ENCODE results near the gene WWOX. TPM values are rescaled to one million over a fixed set of nuclear protein-coding genes. Genes with fewer than 3 reads are reported as not detected.

The WWOX gene
- total and polyA plus RNA-seq, 2 of the 13 experiments (the other 11 are each of a cell fraction or from before 2014, with no cell fraction given) = 9.1 to 37.4 TPM

- TF ChIP-seq, protein P1, sequence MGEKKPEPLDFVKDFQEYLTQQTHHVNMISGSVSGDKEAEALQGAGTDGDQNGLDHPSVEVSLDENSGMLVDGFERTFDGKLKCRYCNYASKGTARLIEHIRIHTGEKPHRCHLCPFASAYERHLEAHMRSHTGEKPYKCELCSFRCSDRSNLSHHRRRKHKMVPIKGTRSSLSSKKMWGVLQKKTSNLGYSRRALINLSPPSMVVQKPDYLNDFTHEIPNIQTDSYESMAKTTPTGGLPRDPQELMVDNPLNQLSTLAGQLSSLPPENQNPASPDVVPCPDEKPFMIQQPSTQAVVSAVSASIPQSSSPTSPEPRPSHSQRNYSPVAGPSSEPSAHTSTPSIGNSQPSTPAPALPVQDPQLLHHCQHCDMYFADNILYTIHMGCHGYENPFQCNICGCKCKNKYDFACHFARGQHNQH (CRISPR knock-in tag; IDR thresholded peaks at IDR 0.05) = 0 out of 2 replicates have a peak, but pooled peaks have one; percentile 32
- TF ChIP-seq ZBTB20 (CRISPR knock-in tag; IDR thresholded peaks at IDR 0.05; ENCODE audit: borderline replicate concordance, low read depth) (no peak), FOSL2 (CRISPR knock-in tag; IDR thresholded peaks at IDR 0.05) (peak; percentile 67), KAT8 (CRISPR knock-in tag; IDR thresholded peaks at IDR 0.05) (peak; percentile 65), MEIS1 (CRISPR knock-in tag; IDR thresholded peaks at IDR 0.05; ENCODE audit: borderline replicate concordance) (no peak), DNMT3B (CRISPR knock-in tag; conservative IDR thresholded peaks at IDR 0.05) (peak; percentile 76; the same call in 1 of the 2 replicates), ATRX (CRISPR knock-in tag; IDR thresholded peaks at IDR 0.05; ENCODE audit: borderline replicate concordance) (no peak), SRSF1 (optimal IDR thresholded peaks at IDR 0.05; ENCODE audit: low read depth, low read length) (no peak), SALL2 (CRISPR knock-in tag; IDR thresholded peaks at IDR 0.05) (no peak), SRF (IDR thresholded peaks at IDR 0.05; ENCODE audit: low read depth, low read length) (no peak), ZNF292 (CRISPR knock-in tag; IDR thresholded peaks at IDR 0.05; ENCODE audit: borderline replicate concordance, low read depth) (no peak), DZIP1 (CRISPR knock-in tag; IDR thresholded peaks at IDR 0.05) (no peak), ZNF512 (CRISPR knock-in tag; IDR thresholded peaks at IDR 0.05) (no peak), GATAD2A (CRISPR knock-in tag; IDR thresholded peaks at IDR 0.05) (peak; percentile 93)
- TF ChIP-seq, protein P2, sequence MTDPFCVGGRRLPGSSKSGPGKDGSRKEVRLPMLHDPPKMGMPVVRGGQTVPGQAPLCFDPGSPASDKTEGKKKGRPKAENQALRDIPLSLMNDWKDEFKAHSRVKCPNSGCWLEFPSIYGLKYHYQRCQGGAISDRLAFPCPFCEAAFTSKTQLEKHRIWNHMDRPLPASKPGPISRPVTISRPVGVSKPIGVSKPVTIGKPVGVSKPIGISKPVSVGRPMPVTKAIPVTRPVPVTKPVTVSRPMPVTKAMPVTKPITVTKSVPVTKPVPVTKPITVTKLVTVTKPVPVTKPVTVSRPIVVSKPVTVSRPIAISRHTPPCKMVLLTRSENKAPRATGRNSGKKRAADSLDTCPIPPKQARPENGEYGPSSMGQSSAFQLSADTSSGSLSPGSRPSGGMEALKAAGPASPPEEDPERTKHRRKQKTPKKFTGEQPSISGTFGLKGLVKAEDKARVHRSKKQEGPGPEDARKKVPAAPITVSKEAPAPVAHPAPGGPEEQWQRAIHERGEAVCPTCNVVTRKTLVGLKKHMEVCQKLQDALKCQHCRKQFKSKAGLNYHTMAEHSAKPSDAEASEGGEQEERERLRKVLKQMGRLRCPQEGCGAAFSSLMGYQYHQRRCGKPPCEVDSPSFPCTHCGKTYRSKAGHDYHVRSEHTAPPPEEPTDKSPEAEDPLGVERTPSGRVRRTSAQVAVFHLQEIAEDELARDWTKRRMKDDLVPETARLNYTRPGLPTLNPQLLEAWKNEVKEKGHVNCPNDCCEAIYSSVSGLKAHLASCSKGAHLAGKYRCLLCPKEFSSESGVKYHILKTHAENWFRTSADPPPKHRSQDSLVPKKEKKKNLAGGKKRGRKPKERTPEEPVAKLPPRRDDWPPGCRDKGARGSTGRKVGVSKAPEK (CRISPR knock-in tag; IDR thresholded peaks at IDR 0.05; ENCODE audit: borderline replicate concordance) = no peak
- TF ChIP-seq, protein P3, sequence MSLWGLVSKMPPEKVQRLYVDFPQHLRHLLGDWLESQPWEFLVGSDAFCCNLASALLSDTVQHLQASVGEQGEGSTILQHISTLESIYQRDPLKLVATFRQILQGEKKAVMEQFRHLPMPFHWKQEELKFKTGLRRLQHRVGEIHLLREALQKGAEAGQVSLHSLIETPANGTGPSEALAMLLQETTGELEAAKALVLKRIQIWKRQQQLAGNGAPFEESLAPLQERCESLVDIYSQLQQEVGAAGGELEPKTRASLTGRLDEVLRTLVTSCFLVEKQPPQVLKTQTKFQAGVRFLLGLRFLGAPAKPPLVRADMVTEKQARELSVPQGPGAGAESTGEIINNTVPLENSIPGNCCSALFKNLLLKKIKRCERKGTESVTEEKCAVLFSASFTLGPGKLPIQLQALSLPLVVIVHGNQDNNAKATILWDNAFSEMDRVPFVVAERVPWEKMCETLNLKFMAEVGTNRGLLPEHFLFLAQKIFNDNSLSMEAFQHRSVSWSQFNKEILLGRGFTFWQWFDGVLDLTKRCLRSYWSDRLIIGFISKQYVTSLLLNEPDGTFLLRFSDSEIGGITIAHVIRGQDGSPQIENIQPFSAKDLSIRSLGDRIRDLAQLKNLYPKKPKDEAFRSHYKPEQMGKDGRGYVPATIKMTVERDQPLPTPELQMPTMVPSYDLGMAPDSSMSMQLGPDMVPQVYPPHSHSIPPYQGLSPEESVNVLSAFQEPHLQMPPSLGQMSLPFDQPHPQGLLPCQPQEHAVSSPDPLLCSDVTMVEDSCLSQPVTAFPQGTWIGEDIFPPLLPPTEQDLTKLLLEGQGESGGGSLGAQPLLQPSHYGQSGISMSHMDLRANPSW (CRISPR knock-in tag; IDR thresholded peaks at IDR 0.05; ENCODE audit: borderline replicate concordance) = no peak
These were observed 35.6 kb downstream of the WWOX start (continued) for GRCh38 chr16:78134944-78135619.
